Loucy (cell line): ENCODE data around the gene NDST1.

ENCODE experiments used
- H2AFZ ChIP-seq: fragments of 200-600 bp; sonication (generic); 2 replicates; pipeline ENCODE4 v1.6.0; 2016; ENCODE audit warnings: antibody characterized with exemption, mild to moderate bottlenecking, low read length, moderate library complexity
- H3F3A ChIP-seq: fragments of 200-600 bp; 2 replicates; pipeline ENCODE4 v1.6.0; 2016; ENCODE audit warnings: antibody characterized with exemption, low read depth, mild to moderate bottlenecking
- H3K27me3 ChIP-seq: fragments of 200-600 bp; sonication (generic); 2 replicates; pipeline ENCODE4 v1.6.1; 2014; ENCODE audit warnings: low read length, mild to moderate bottlenecking; ENCODE audit not compliant: insufficient read depth, poor library complexity, severe bottlenecking
- H3K36me3 ChIP-seq: fragments of 200-600 bp; sonication (generic); 2 replicates; pipeline ENCODE4 v1.6.1; 2016; ENCODE audit warnings: low read length; ENCODE audit not compliant: insufficient read depth
- H3K4me1 ChIP-seq: fragments of 200-600 bp; sonication (generic); 2 replicates; pipeline ENCODE4 v1.5.1; 2014; ENCODE audit warnings: low read length, mild to moderate bottlenecking; ENCODE audit not compliant: insufficient read depth, poor library complexity, severe bottlenecking
- H3K4me2 ChIP-seq: fragments of 200-600 bp; sonication (generic); 2 replicates; pipeline ENCODE4 v1.6.0; 2014; ENCODE audit warnings: antibody characterized with exemption, low read length, low read depth, mild to moderate bottlenecking; ENCODE audit not compliant: poor library complexity, severe bottlenecking
- H3K4me3 ChIP-seq: fragments of 200-600 bp; sonication (generic); 2 replicates; pipeline ENCODE4 v1.5.1; 2014; ENCODE audit warnings: low read length, mild to moderate bottlenecking, mixed read lengths; ENCODE audit not compliant: poor library complexity, severe bottlenecking
- H3K79me2 ChIP-seq: fragments of 200-600 bp; sonication (generic); 2 replicates; pipeline ENCODE4 v1.6.1; 2014; ENCODE audit warnings: low read length; ENCODE audit not compliant: insufficient read depth
- H3K9ac ChIP-seq: fragments of 200-600 bp; sonication (generic); 2 replicates; pipeline ENCODE4 v1.6.0; 2014; ENCODE audit warnings: mild to moderate bottlenecking, low read depth, low read length, moderate library complexity; ENCODE audit not compliant: poor library complexity, severe bottlenecking
- H3K9me2 ChIP-seq: fragments of 200-600 bp; sonication (generic); replicated peaks from 2 replicates; pipeline ENCODE4 v1.6.1; 2016; ENCODE audit warnings: low read depth, low read length, mixed read lengths
- H3K9me3 ChIP-seq: fragments of 200-600 bp; sonication (generic); 2 replicates; pipeline ENCODE4 v1.6.1; 2014; ENCODE audit warnings: mild to moderate bottlenecking, antibody characterized with exemption, low read length, low read depth; ENCODE audit not compliant: insufficient read depth
- H4K20me1 ChIP-seq: fragments of 200-600 bp; sonication (generic); 2 replicates; pipeline ENCODE4 v1.6.0; 2014; ENCODE audit warnings: antibody characterized with exemption, low read length, mild to moderate bottlenecking; ENCODE audit not compliant: insufficient read depth, poor library complexity, severe bottlenecking
- EZH2phosphoT487 ChIP-seq: fragments of 200-600 bp; IDR thresholded peaks from 2 replicates; pipeline ENCODE4 v1.6.1; 2018; ENCODE audit warnings: antibody characterized with exemption, mild to moderate bottlenecking, moderate library complexity, borderline replicate concordance
- TF ChIP-seq, protein P1 (sequence below): fragments of 200-600 bp; sonication (generic); conservative IDR thresholded peaks from 2 replicates; pipeline ENCODE4 v1.5.1; 2014; ENCODE audit warnings: mild to moderate bottlenecking, antibody characterized with exemption, low read length

The NDST1 gene

DNA sequence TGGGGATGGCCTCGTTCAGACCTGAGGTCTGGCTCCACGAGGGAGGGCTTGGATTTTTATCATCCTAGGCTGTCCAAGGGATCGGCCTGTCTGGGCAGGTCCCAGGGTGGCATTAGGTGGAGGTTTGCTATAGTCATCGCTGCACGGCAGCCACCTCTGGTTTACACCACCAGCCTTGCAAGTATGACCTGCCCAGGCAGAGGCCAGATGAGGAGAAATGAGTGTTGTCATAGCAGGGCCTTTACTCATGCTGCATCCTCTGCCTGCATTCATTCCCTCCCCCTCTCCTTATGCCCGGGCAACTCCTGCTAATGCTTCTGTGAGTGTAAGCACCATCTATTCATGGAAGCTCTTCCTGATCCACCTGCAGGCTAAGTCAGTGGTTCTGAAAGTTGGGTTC is 15.3 kb upstream of the NDST1 start:
- no peaks in the 10 kb centered on the region for H4K20me1 ChIP-seq
- H3K27me3 ChIP-seq, result no peaks in the 10 kb centered on the region
- no peak overlapping the region for H3K9ac ChIP-seq
- no peaks in the 10 kb centered on the region for H3K9me2 ChIP-seq
- H3F3A ChIP-seq, result no peaks in the 10 kb centered on the region
- no peak overlapping the region for H3K4me3 ChIP-seq
- no peaks in the 10 kb centered on the region for H3K9me3 ChIP-seq
- no peak overlapping the region for H2AFZ ChIP-seq
- no peak overlapping the region for H3K4me2 ChIP-seq
- no peaks in the 10 kb centered on the region for H3K36me3 ChIP-seq
- H3K79me2 ChIP-seq, result no peaks in the 10 kb centered on the region
- peaks cover 16% of the 10 kb centered on the region for H3K4me1 ChIP-seq
- TF ChIP-seq, protein P1, sequence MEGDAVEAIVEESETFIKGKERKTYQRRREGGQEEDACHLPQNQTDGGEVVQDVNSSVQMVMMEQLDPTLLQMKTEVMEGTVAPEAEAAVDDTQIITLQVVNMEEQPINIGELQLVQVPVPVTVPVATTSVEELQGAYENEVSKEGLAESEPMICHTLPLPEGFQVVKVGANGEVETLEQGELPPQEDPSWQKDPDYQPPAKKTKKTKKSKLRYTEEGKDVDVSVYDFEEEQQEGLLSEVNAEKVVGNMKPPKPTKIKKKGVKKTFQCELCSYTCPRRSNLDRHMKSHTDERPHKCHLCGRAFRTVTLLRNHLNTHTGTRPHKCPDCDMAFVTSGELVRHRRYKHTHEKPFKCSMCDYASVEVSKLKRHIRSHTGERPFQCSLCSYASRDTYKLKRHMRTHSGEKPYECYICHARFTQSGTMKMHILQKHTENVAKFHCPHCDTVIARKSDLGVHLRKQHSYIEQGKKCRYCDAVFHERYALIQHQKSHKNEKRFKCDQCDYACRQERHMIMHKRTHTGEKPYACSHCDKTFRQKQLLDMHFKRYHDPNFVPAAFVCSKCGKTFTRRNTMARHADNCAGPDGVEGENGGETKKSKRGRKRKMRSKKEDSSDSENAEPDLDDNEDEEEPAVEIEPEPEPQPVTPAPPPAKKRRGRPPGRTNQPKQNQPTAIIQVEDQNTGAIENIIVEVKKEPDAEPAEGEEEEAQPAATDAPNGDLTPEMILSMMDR, result no peak
- no peak for TF ChIP-seq EZH2phosphoT487

DNA sequence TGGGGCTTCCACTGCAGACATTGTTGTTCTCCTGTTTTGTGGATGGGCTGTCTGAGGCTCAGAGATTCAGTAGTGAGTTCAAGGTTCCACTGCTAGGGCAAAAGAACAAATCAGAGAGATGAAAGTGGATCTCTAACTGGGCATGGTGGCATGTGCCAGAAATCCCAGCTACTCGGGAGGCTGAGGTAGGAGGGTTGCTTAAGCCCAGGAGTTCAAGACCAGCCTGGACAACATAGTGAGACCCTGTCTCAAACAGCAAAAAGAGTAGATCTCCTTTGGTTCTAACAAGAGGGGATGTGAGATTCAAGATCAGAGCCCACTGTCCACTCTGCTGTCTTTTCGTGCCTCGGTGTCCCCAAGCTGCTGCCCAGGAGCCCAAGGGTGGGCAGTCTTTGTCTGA is 11.8 kb upstream of the NDST1 start:
- Histone ChIP-seq H3K9ac (no peak overlapping the region), H3K36me3 (no peaks in the 10 kb centered on the region), H3K4me3 (no peak overlapping the region), H3F3A (no peaks in the 10 kb centered on the region), H3K9me3 (no peaks in the 10 kb centered on the region), H3K9me2 (no peaks in the 10 kb centered on the region), H3K27me3 (no peaks in the 10 kb centered on the region), H3K4me2 (no peak overlapping the region), H4K20me1 (no peaks in the 10 kb centered on the region), H2AFZ (no peak overlapping the region), H3K4me1 (peaks cover 2% of the 10 kb centered on the region), H3K79me2 (no peaks in the 10 kb centered on the region)
- no peak for TF ChIP-seq EZH2phosphoT487
- TF ChIP-seq, protein P1, result no peak

DNA sequence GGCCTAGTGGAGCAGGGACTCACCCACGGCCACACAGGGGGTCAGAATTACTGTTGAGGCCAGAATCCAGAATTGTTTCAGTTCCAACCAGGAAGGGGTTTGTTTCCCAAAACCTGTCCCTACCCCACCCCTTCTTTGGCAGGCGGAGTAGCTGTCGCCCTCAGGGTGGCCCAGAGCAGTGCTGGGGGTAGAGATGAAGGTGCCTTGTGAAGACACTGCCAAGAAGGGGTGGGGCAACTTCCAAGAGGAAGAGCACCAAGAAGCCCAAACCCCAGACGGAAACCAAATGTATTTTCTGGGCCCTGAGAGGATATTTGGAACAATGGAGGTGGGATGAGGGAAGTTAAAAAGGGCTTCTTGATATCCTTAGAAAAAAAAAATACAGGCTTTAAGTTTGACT is 11.4 kb upstream of the NDST1 start:
- H3K27me3 ChIP-seq, result no peaks in the 10 kb centered on the region
- H3K36me3 ChIP-seq, result no peaks in the 10 kb centered on the region
- no peaks in the 10 kb centered on the region for H3F3A ChIP-seq
- no peaks in the 10 kb centered on the region for H3K9me3 ChIP-seq
- TF ChIP-seq, protein P1, result no peak
- no peak for TF ChIP-seq EZH2phosphoT487
- no peak overlapping the region for H2AFZ ChIP-seq
- H3K4me1 ChIP-seq, result no peaks in the 10 kb centered on the region
- H3K9ac ChIP-seq, result no peak overlapping the region
- H4K20me1 ChIP-seq, result no peaks in the 10 kb centered on the region
- H3K9me2 ChIP-seq, result no peaks in the 10 kb centered on the region
- no peak overlapping the region for H3K4me2 ChIP-seq
- H3K79me2 ChIP-seq, result no peaks in the 10 kb centered on the region
- no peak overlapping the region for H3K4me3 ChIP-seq
